HEK293 (cell line): ENCODE data around the gene DNAJC10.
A peak's percentile ranks its signal among the peaks of the same experiment; 100 is the strongest.

ENCODE experiments used
- CTCF ChIA-PET: fragments of 350-600 bp; formaldehyde crosslinking; extraction: SDS; loops from one replicate; lab custom pipeline; 2021; ENCODE audit warnings: antibody characterized with exemption; lab: Yijun Ruan, JAX
- POLR2A ChIA-PET: fragments of 300-600 bp; formaldehyde crosslinking; extraction: SDS; loops from one replicate; lab custom pipeline; 2020; ENCODE audit warnings: antibody characterized with exemption, inconsistent platforms; lab: Yijun Ruan, JAX
- H3K27ac ChIP-seq: fragments of 200-500 bp; sonication (Bioruptor generic); 2 replicates; pipeline ENCODE4 v1.5.1; 2014; ENCODE audit warnings: low read depth, low read length, control low read depth, inconsistent platforms; ENCODE audit errors: extremely low read depth
- H3K36me3 ChIP-seq, 2 experiments: fragments of 200-500 bp in 1 of 2; sonication (Bioruptor generic) in 1 of 2; 1 replicate in 1 of 2; 2 replicates in 1 of 2; pipeline ENCODE4 v1.5.1; 2014 to 2017; ENCODE audit warnings: inconsistent platforms in 2 of 2, low read length in 2 of 2; ENCODE audit not compliant: control insufficient read depth in 2 of 2, insufficient read depth in 1 of 2
- H3K4me1 ChIP-seq: fragments of 200-500 bp; sonication (Bioruptor generic); 2 replicates; pipeline ENCODE4 v1.5.1; 2014; ENCODE audit warnings: mild to moderate bottlenecking, low read length, inconsistent platforms; ENCODE audit not compliant: control insufficient read depth, insufficient read depth
- H3K4me3 ChIP-seq: 2 replicates; pipeline ENCODE4 v1.5.1; 2011; ENCODE audit warnings: low read depth, mild to moderate bottlenecking, control low read depth, low read length, moderate library complexity
- H3K9me3 ChIP-seq: fragments of 200-500 bp; sonication (Bioruptor generic); 2 replicates; pipeline ENCODE4 v1.5.1; 2014; ENCODE audit warnings: low read depth, low read length, inconsistent platforms; ENCODE audit not compliant: control insufficient read depth, insufficient read depth
- BCL11B ChIP-seq: fragments of 450-650 bp; formaldehyde crosslinking; IDR thresholded peaks from 2 replicates; pipeline ENCODE4 v1.5.1; 2016; ENCODE audit warnings: low read depth, missing biosample characterization, missing genetic modification characterization
- GFI1B ChIP-seq: fragments of 450-650 bp; formaldehyde crosslinking; IDR thresholded peaks from 2 replicates; pipeline ENCODE4 v1.5.1; 2016; ENCODE audit warnings: missing biosample characterization, missing genetic modification characterization
- KLF16 ChIP-seq: fragments of 450-650 bp; formaldehyde crosslinking; IDR thresholded peaks from 2 replicates; pipeline ENCODE4 v1.5.1; 2017; ENCODE audit warnings: missing biosample characterization, missing genetic modification characterization
- KLF9 ChIP-seq: fragments of 450-650 bp; formaldehyde crosslinking; IDR thresholded peaks from 2 replicates; pipeline ENCODE4 v1.5.1; 2016; ENCODE audit warnings: missing biosample characterization, missing genetic modification characterization, low read depth
- YY2 ChIP-seq: fragments of 450-650 bp; formaldehyde crosslinking; IDR thresholded peaks from 2 replicates; pipeline ENCODE4 v1.5.1; 2016; ENCODE audit warnings: missing biosample characterization, missing genetic modification characterization
- ZNF521 ChIP-seq: fragments of 450-650 bp; formaldehyde crosslinking; IDR thresholded peaks from 2 replicates; pipeline ENCODE4 v1.5.1; 2017; ENCODE audit warnings: missing biosample characterization, mild to moderate bottlenecking, missing genetic modification characterization
- ZNF555 ChIP-seq: fragments of 450-650 bp; formaldehyde crosslinking; conservative IDR thresholded peaks from 2 replicates; pipeline ENCODE4 v1.5.1; 2017; ENCODE audit warnings: missing biosample characterization, mild to moderate bottlenecking, missing genetic modification characterization, inconsistent platforms
- ZNF837 ChIP-seq: fragments of 450-650 bp; formaldehyde crosslinking; IDR thresholded peaks from 2 replicates; pipeline ENCODE4 v1.5.1; 2016; ENCODE audit warnings: missing biosample characterization, missing genetic modification characterization
- TF ChIP-seq, protein P1 (sequence below): fragments of 450-650 bp; formaldehyde crosslinking; IDR thresholded peaks from 2 replicates; pipeline ENCODE4 v1.5.1; 2017; ENCODE audit warnings: missing biosample characterization, missing genetic modification characterization
- TF ChIP-seq, protein P2 (sequence below): fragments of 450-650 bp; formaldehyde crosslinking; IDR thresholded peaks from 2 replicates; pipeline ENCODE4 v1.5.1; 2017; ENCODE audit warnings: missing biosample characterization, missing genetic modification characterization
- TF ChIP-seq, protein P3 (sequence below): fragments of 450-650 bp; formaldehyde crosslinking; IDR thresholded peaks from 2 replicates; pipeline ENCODE4 v1.5.1; 2016; ENCODE audit warnings: missing biosample characterization, missing genetic modification characterization, borderline replicate concordance
- TF ChIP-seq, protein P4 (sequence below): IDR thresholded peaks from 2 replicates; pipeline ENCODE4 v1.6.1; 2011; ENCODE audit warnings: mild to moderate bottlenecking, low read depth, low read length, borderline replicate concordance
- TF ChIP-seq, protein P5 (sequence below): fragments of 450-650 bp; formaldehyde crosslinking; IDR thresholded peaks from 2 replicates; pipeline ENCODE4 v1.5.1; 2016; ENCODE audit warnings: missing biosample characterization, missing genetic modification characterization

Gene DNAJC10

DNA sequence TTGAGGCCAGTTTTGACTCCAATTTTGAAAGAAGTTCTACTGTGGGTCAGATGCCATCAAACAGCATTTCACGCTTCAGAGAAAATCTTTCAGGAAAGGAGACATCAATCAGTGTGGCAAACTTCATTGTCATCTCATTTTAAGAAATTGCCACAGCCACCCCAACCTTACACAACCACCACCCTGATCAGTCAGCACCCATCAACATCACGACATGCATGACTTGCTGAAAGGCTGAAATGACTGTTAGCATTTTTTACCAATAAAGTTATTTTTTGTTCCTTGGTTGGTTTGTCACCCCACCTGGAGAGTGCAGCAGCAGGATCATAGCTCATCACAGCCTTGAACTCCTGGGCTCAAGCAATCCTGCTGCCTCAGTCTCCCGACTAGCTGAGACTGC, 10.4 kb downstream of the DNAJC10 start (continued):
- TF ChIP-seq, protein P1, sequence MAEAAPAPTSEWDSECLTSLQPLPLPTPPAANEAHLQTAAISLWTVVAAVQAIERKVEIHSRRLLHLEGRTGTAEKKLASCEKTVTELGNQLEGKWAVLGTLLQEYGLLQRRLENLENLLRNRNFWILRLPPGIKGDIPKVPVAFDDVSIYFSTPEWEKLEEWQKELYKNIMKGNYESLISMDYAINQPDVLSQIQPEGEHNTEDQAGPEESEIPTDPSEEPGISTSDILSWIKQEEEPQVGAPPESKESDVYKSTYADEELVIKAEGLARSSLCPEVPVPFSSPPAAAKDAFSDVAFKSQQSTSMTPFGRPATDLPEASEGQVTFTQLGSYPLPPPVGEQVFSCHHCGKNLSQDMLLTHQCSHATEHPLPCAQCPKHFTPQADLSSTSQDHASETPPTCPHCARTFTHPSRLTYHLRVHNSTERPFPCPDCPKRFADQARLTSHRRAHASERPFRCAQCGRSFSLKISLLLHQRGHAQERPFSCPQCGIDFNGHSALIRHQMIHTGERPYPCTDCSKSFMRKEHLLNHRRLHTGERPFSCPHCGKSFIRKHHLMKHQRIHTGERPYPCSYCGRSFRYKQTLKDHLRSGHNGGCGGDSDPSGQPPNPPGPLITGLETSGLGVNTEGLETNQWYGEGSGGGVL (tag by site-specific recombination): no peak
- TF ChIP-seq, all 188 proteins: peak for 0

DNA sequence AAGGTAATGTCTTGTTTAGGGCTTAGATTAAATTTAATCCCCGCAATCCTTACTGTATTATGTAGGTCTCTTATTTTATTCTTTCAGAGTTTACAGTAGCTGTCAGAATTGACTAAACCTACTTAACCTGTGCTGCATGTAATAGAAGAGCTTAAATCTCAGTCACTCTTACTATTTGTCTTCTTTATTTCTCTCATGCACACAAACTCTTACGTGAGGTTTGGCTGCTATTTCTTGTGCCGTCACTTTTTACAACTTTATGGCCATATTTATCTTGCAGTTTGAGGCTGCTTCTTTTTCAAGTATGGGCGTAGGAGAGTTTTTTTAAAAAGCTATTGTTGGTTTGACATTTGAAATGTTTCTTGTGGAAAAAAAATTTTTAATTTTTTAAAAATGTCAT, 12.0 kb downstream of the DNAJC10 start:
- Histone ChIP-seq H3K4me1 (no peaks in the 10 kb centered on the region), H3K27ac (no peak overlapping the region), H3K4me3 (no peak overlapping the region), H3K36me3 (peaks cover 22 to 62% of the 10 kb centered on the region in 2 experiments), H3K9me3 (no peaks in the 10 kb centered on the region)
- ChIA-PET CTCF (no interaction called here), POLR2A (no interaction called here)
- no peak for TF ChIP-seq ZNF521 (tag by site-specific recombination)
- TF ChIP-seq, protein P2, sequence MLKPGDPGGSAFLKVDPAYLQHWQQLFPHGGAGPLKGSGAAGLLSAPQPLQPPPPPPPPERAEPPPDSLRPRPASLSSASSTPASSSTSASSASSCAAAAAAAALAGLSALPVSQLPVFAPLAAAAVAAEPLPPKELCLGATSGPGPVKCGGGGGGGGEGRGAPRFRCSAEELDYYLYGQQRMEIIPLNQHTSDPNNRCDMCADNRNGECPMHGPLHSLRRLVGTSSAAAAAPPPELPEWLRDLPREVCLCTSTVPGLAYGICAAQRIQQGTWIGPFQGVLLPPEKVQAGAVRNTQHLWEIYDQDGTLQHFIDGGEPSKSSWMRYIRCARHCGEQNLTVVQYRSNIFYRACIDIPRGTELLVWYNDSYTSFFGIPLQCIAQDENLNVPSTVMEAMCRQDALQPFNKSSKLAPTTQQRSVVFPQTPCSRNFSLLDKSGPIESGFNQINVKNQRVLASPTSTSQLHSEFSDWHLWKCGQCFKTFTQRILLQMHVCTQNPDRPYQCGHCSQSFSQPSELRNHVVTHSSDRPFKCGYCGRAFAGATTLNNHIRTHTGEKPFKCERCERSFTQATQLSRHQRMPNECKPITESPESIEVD (tag by site-specific recombination): peak; percentile 72

DNA sequence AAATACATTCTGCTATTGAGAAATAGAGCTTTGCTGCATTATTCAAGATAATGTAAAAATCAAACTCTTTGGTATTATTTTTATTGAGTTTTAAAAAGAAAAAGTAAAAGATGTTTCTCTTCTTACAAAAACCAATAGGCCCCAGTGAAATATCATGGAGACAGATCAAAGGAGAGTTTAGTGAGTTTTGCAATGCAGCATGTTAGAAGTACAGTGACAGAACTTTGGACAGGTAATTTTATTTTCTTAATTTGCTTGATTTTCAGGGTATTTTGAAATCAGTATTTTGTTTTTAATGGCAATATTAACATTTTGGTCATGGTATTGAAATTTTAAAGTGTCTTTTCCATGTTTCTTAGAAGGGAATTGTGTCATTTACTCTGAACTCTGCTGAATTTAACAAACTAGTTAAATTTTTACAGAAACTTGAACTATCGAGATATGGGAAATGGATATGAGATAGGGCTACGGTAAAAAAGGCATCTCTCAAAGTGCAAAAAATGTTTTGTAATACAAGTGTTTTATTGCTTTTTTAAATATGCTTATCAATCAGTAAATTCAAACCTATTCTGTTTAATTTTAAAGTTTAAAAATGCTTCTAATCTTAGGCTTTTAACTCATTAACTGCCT, 13.8 kb downstream of the DNAJC10 start:
- ChIA-PET POLR2A (no interaction called here), CTCF (interaction anchor here (0.6 to 0.8 kb wide), 2 partner anchors 55 to 139 kb away, joined by 3 read pairs; no protein-coding TSS in a partner anchor)

DNA sequence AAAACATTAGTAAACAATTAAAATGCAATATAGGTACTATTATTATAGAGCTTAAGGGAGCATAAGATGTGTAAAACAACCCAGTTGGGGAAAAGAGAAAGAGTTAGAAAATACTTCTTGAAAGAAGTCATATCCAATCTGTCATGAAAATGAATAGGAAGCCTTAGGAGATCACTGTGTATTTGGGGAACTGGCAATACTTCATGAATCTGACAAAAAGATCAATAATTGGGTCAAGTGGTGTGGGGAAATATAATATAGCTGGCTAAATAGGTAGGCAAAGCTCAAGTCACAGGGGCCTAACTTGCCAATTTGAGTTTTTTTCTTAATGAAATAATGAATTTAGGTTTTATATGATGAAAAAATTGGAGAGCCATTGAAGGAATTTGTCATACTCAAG, 14.4 kb downstream of the DNAJC10 start:
- H3K27ac ChIP-seq: no peak overlapping the region
- no peaks in the 10 kb centered on the region for H3K4me1 ChIP-seq
- ChIA-PET CTCF (no interaction called here), POLR2A (no interaction called here)
- peaks cover 16 to 41% of the 10 kb centered on the region in 2 experiments for H3K36me3 ChIP-seq
- H3K9me3 ChIP-seq: no peaks in the 10 kb centered on the region
- TF ChIP-seq, protein P3, sequence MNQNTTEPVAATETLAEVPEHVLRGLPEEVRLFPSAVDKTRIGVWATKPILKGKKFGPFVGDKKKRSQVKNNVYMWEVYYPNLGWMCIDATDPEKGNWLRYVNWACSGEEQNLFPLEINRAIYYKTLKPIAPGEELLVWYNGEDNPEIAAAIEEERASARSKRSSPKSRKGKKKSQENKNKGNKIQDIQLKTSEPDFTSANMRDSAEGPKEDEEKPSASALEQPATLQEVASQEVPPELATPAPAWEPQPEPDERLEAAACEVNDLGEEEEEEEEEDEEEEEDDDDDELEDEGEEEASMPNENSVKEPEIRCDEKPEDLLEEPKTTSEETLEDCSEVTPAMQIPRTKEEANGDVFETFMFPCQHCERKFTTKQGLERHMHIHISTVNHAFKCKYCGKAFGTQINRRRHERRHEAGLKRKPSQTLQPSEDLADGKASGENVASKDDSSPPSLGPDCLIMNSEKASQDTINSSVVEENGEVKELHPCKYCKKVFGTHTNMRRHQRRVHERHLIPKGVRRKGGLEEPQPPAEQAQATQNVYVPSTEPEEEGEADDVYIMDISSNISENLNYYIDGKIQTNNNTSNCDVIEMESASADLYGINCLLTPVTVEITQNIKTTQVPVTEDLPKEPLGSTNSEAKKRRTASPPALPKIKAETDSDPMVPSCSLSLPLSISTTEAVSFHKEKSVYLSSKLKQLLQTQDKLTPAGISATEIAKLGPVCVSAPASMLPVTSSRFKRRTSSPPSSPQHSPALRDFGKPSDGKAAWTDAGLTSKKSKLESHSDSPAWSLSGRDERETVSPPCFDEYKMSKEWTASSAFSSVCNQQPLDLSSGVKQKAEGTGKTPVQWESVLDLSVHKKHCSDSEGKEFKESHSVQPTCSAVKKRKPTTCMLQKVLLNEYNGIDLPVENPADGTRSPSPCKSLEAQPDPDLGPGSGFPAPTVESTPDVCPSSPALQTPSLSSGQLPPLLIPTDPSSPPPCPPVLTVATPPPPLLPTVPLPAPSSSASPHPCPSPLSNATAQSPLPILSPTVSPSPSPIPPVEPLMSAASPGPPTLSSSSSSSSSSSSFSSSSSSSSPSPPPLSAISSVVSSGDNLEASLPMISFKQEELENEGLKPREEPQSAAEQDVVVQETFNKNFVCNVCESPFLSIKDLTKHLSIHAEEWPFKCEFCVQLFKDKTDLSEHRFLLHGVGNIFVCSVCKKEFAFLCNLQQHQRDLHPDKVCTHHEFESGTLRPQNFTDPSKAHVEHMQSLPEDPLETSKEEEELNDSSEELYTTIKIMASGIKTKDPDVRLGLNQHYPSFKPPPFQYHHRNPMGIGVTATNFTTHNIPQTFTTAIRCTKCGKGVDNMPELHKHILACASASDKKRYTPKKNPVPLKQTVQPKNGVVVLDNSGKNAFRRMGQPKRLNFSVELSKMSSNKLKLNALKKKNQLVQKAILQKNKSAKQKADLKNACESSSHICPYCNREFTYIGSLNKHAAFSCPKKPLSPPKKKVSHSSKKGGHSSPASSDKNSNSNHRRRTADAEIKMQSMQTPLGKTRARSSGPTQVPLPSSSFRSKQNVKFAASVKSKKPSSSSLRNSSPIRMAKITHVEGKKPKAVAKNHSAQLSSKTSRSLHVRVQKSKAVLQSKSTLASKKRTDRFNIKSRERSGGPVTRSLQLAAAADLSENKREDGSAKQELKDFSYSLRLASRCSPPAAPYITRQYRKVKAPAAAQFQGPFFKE (tag by site-specific recombination): no peak
- no peak for TF ChIP-seq ZNF555 (tag by site-specific recombination)
- H3K4me3 ChIP-seq: no peak overlapping the region

More for the DNA sequence above, 13.8 kb downstream of the DNAJC10 start:
- Histone ChIP-seq H3K27ac (no peak overlapping the region), H3K36me3 (peaks cover 19 to 48% of the 10 kb centered on the region in 2 experiments), H3K9me3 (no peaks in the 10 kb centered on the region), H3K4me1 (no peaks in the 10 kb centered on the region), H3K4me3 (no peak overlapping the region)
- TF ChIP-seq GFI1B (no peak), KLF16 (tag by site-specific recombination) (no peak), KLF9 (no peak), ZNF837 (tag by site-specific recombination) (no peak), YY2 (tag by site-specific recombination) (no peak), BCL11B (tag by site-specific recombination) (no peak)
- TF ChIP-seq, protein P4, sequence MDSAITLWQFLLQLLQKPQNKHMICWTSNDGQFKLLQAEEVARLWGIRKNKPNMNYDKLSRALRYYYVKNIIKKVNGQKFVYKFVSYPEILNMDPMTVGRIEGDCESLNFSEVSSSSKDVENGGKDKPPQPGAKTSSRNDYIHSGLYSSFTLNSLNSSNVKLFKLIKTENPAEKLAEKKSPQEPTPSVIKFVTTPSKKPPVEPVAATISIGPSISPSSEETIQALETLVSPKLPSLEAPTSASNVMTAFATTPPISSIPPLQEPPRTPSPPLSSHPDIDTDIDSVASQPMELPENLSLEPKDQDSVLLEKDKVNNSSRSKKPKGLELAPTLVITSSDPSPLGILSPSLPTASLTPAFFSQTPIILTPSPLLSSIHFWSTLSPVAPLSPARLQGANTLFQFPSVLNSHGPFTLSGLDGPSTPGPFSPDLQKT: no peak
- TF ChIP-seq, protein P5, sequence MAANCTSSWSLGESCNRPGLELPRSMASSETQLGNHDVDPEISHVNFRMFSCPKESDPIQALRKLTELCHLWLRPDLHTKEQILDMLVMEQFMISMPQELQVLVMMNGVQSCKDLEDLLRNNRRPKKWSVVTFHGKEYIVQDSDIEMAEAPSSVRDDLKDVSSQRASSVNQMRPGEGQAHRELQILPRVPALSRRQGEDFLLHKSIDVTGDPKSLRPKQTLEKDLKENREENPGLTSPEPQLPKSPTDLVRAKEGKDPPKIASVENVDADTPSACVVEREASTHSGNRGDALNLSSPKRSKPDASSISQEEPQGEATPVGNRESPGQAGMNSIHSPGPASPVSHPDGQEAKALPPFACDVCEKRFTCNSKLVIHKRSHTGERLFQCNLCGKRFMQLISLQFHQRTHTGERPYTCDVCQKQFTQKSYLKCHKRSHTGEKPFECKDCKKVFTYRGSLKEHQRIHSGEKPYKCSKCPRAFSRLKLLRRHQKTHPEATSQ (tag by site-specific recombination): no peak
